Upper lobe of right lung (tissue), 1 donor: ENCODE measurements around the gene RAB38. TPM values are rescaled to one million over a fixed set of nuclear protein-coding genes. Genes with fewer than 3 reads are reported as not detected.

ENCODE experiments used
- ATAC-seq: fragments of 200-7000 bp; cut with Tn5 transposase; one replicate; pipeline ENCODE4 v1.9.1; 2020; ENCODE audit warnings: mild to moderate bottlenecking, moderate library complexity
- DNase-seq: peaks from one replicate; pipeline ENCODE4 v3.0.0-alpha.2; 2020
- H3K27ac ChIP-seq: fragments of 200-600 bp; one replicate; pipeline ENCODE4 v1.8.0; 2022
- H3K27me3 ChIP-seq: fragments of 200-600 bp; one replicate; pipeline ENCODE4 v1.8.0; 2022; ENCODE audit warnings: mild to moderate bottlenecking
- H3K36me3 ChIP-seq: fragments of 200-600 bp; one replicate; pipeline ENCODE4 v1.8.0; 2022
- H3K4me1 ChIP-seq: fragments of 200-600 bp; one replicate; pipeline ENCODE4 v1.8.0; 2022
- H3K4me3 ChIP-seq: fragments of 200-600 bp; one replicate; pipeline ENCODE4 v1.8.0; 2022; ENCODE audit warnings: mild to moderate bottlenecking
- H3K9me3 ChIP-seq: fragments of 200-600 bp; one replicate; pipeline ENCODE4 v1.8.0; 2022
- intact Hi-C: fragments of 100-400 bp; cut with DNase I; formaldehyde crosslinking; loops from one replicate; pipeline ENCODE4 v1.11.0; 2022
- total RNA-seq: library from RNA; stranded (reverse); fragmentation: NEBNext Ultra II Directional; extraction: Animal tissue kit (Norgen Biotek cat#: 25700); gene quantifications from one replicate; pipeline ENCODE4 v1.2.1, GENCODE V29; 2021
- TF ChIP-seq, protein P1 (sequence below): fragments of 200-600 bp; IDR thresholded peaks from one replicate; pipeline ENCODE4 v1.8.0; 2022; ENCODE audit warnings: antibody characterized with exemption
- donor health status: DM: no; HTN: yes; CAD: no; lungs with severe emphysema.

Gene RAB38
- total RNA-seq, 1 donor from 2014 or later: 8.1 TPM

DNA sequence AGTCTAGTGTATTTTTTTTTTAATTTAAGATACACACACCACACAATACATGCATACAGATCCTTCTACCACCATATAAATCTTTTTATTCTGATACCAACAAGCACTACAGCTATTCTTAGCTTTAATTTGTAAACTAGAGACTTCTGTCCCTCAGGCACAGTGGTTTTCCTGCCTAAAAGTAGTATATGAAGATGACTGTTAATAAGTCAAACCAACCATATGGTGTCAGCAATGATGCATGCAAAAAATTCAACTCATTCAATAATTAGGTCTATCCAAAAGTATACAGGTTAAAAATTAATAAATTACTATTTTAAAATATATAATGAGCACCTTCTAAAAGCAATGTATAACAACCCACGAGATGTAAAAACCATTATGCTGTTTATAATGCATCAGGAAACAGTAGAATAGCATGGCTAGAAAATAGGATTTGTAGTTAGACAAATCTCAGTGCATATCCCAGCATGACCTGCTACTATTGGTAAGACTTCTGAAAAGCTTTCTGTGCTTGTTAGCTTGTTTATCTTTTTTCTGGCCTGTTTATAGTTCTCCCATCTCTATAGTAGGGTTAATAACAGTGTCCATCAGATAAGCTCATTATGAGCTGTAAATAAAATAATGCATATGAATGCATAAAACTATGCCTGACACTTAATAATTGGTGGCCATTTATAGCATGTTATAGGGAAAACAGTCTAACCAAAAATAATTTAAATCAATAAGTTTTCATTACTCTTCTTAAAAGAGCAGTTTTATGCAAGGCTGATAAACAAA, 10.2 kb downstream of the RAB38 start:
- Histone ChIP-seq H3K4me3 (no peak overlapping the region), H3K36me3 (no peaks in the 10 kb centered on the region), H3K4me1 (no peaks in the 10 kb centered on the region), H3K27ac (no peak overlapping the region), H3K27me3 (no peaks in the 10 kb centered on the region), H3K9me3 (no peaks in the 10 kb centered on the region)
- ATAC-seq (no peak), DNase-seq (no peak)
- intact Hi-C loops: no loop called here
- TF ChIP-seq, protein P1, sequence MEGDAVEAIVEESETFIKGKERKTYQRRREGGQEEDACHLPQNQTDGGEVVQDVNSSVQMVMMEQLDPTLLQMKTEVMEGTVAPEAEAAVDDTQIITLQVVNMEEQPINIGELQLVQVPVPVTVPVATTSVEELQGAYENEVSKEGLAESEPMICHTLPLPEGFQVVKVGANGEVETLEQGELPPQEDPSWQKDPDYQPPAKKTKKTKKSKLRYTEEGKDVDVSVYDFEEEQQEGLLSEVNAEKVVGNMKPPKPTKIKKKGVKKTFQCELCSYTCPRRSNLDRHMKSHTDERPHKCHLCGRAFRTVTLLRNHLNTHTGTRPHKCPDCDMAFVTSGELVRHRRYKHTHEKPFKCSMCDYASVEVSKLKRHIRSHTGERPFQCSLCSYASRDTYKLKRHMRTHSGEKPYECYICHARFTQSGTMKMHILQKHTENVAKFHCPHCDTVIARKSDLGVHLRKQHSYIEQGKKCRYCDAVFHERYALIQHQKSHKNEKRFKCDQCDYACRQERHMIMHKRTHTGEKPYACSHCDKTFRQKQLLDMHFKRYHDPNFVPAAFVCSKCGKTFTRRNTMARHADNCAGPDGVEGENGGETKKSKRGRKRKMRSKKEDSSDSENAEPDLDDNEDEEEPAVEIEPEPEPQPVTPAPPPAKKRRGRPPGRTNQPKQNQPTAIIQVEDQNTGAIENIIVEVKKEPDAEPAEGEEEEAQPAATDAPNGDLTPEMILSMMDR: no peak

DNA sequence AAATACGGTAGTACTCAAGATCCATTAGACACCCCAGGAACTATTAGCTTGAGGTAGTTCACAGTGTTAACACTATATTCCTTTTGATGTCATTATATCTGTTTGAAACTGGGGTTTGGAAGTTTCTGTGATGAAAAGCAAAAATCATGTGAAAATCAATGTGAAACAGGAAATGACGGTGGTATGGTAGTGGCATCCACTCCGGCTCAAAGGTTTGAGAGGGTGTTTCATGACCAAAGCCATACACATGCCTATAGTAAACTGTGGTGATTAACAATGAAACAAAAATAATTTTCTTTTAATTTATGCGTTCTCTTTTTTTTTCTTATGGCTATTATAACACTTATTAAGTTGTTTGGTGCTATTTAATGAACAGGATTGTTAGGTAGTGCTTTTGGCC, 10.9 kb downstream of the RAB38 start:
- Histone ChIP-seq H3K27me3 (no peaks in the 10 kb centered on the region), H3K36me3 (no peaks in the 10 kb centered on the region), H3K4me3 (no peak overlapping the region), H3K27ac (no peak overlapping the region), H3K4me1 (no peaks in the 10 kb centered on the region), H3K9me3 (no peaks in the 10 kb centered on the region)
- TF ChIP-seq, protein P1: no peak
- no peak for ATAC-seq
- intact Hi-C loops: no loop called here
- DNase-seq: no peak

DNA sequence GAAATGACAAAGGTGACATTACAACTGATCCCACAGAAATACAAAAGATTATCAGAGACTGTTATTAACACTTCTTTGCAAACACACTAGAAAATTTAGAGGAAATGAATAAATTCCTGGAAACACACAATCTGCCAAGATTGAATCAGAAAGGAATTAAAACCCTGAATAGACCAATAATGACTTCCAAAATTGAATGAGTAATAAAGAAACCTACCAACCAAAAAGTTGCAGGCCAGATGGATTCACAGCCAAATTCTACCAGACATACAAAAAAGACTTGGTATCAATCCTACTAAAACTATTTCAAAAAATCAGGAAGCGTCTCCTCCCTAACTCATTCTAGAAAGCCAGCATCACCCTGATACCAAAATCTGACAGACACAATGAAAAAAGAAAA, 17.2 kb downstream of the RAB38 start:
- TF ChIP-seq, protein P1: no peak
- no peaks in the 10 kb centered on the region for H3K9me3 ChIP-seq
- H3K4me3 ChIP-seq: no peak overlapping the region
- intact Hi-C loops: no loop called here
- H3K27ac ChIP-seq: no peak overlapping the region
- no peaks in the 10 kb centered on the region for H3K27me3 ChIP-seq
- no peak for DNase-seq
- no peaks in the 10 kb centered on the region for H3K36me3 ChIP-seq
- ATAC-seq: no peak
- no peaks in the 10 kb centered on the region for H3K4me1 ChIP-seq

DNA sequence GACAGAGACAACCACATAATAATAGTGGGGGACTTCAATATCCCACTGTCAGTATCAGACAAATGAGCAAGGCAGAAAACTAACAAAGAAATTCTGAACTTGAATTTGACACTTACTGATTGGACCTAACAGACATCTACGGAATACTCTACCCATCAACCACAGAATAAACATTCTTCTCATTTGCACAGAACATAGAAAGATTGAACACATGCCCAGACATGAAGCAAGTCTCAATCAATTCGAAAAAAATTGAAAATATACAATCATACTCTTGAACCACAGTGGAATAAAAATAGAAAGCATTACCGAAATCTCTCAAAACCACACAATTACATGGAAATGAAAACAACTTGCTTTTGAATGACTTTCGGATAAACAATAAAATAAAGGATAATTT, 17.9 kb downstream of the RAB38 start:
- no peak overlapping the region for H3K4me3 ChIP-seq
- H3K36me3 ChIP-seq: no peaks in the 10 kb centered on the region
- DNase-seq: no peak
- H3K27ac ChIP-seq: no peak overlapping the region
- no peaks in the 10 kb centered on the region for H3K9me3 ChIP-seq
- intact Hi-C loops: no loop called here
- no peak for ATAC-seq
- no peaks in the 10 kb centered on the region for H3K27me3 ChIP-seq
- no peaks in the 10 kb centered on the region for H3K4me1 ChIP-seq
- TF ChIP-seq, protein P1: no peak

DNA sequence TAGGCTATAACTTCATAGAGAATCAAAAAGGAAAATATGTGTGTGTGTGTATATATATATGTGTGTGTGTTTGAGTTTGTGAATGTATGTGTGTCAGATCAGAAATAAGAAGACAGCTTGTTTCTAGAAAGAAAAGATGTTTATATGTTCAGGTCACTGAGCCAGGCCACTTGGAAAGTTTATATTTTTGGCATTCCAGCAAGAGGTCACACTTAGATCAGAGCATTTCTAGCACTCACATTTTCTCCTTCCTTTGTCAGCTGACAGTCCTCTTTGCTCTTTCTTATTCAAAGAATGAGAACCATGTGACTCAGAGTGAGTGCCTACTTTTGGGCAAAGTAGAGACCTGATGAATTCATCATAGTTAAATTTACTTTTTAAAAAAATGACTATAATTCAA, 22.9 kb downstream of the RAB38 start:
- intact Hi-C loops: no loop called here
- DNase-seq (no peak), ATAC-seq (no peak)
- H3K4me1 ChIP-seq: no peaks in the 10 kb centered on the region
- no peaks in the 10 kb centered on the region for H3K9me3 ChIP-seq
- no peak overlapping the region for H3K27ac ChIP-seq
- no peaks in the 10 kb centered on the region for H3K36me3 ChIP-seq
- TF ChIP-seq, protein P1: no peak
- no peak overlapping the region for H3K4me3 ChIP-seq
- no peaks in the 10 kb centered on the region for H3K27me3 ChIP-seq
